Effector CD8-positive, alpha-beta T cell (primary cell): Measurements from ENCODE around the gene MNDA.

Source experiments
- DNase-seq: peaks from one replicate; lab custom pipeline; 2025; lab: John Stamatoyannopoulos, UW
- total RNA-seq, 4 experiments: gene quantifications; one replicate each; lab custom pipeline; 2026; lab: John Stamatoyannopoulos, UW

MNDA gene
- 0.27 to 15.9 (median 5.0) reads per million in 4 experiments for total RNA-seq

DNA sequence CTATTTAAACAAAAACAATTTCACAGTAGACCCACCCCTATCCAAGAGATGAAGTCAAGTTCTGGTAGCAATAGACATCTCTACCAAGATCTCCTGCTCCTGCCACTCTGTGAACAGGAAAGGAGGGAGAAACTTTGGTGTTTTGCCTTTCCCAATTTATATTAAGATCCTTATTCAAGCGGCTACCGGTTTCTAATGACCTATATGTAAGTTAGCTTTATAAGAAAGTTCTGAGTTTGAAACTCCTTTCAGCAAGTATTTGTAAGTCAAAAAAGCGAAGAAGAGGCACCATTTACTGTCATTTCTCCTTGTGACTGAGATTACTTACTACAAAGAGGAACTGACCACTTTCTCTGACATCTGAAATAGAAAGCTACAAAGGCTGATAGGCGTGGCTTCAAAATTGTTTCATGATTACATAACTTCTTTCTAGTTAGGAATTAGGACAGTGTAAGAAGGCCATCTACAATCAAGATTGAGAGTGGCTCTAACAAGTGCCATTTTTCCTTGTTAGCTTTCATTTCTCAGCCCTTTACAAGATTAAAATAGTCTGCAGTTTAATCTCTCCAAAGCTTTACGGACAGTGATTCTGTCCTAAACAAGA, at the start of gene MNDA:
MNDA (plus strand) TSS at position 448 of the 604 bp plus-strand sequence. CDS start 10,803 bp downstream, outside the sequence.
- no peak for DNase-seq

- DNase-seq, result no peak
Observed at GRCh38 chr1:158793604-158794003, 37.5 kb upstream of the MNDA start.

- no peak for DNase-seq
Observed at GRCh38 chr1:158794247-158794646, 36.9 kb upstream of the MNDA start.

DNA sequence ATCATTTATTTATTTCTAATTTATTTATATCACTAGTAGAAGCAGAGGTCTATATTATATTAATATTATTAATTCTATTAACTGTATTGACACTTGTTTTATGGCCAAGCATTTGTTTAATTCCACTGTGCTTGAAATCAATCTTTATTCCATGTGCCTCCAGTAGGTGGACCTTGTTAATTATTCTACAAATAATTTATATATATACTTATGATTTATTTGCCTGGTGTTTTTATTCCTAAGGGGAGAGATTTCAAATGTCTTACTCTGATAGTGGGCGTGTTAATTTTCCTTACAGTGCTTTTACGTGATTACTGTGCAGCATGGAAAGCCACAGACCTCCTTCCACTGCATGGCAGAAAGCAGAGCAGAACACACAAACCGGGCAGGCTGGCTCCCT, 32.6 kb upstream of the MNDA start:
- DNase-seq, result no peak

DNA sequence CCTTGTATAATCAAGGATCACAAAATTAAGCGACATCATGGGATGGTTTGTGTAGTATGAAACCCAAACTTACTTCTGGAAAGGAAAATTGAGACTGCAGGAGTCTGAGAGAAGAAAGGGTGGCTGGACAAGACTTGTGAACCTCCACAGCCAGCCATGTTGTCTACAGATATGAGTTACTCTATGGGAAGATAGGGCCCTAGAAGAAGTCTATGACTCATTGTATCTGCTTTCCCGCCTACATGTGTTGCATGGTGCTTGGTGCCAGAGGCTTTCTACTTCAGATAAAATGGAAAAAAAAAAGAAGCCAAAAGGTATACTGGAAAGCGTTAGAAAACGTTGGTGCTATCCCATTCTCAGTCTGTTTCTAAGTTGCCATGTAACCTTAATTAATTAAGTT, 31.5 kb upstream of the MNDA start:
- DNase-seq, result no peak

- no peak for DNase-seq
Observed at GRCh38 chr1:158800526-158800925, 30.6 kb upstream of the MNDA start.

DNA sequence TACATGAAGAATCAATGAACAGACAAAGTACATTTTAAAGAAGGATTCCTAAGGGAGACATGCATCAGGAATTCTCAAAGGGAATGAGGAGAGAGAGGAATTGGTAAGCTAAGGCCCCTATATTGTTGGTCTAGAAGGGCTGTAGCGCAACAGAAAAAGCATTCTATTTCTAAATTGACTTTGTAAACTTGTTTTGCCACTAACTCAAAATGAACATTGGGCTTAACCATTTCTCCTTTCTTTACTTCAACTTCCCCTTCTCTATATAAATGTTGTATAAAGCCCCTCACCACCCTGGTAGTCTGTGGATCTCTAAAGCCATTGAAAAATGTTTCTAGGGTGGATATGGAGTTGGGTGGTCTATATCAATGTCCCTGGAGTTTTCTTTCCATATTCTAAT, 29.8 kb upstream of the MNDA start:
- no peak for DNase-seq

- no peak for DNase-seq
Observed at GRCh38 chr1:158803678-158804077, 27.5 kb upstream of the MNDA start.

GRCh38 chr1:158806916-158807536, 24.1 kb upstream of the MNDA start:
- no peak for DNase-seq

GRCh38 chr1:158809256-158809655, 21.9 kb upstream of the MNDA start:
- no peak for DNase-seq

- DNase-seq, result no peak
Observed at GRCh38 chr1:158809862-158810261, 21.3 kb upstream of the MNDA start.

- DNase-seq, result no peak
Observed at GRCh38 chr1:158810311-158810710, 20.8 kb upstream of the MNDA start.

DNA sequence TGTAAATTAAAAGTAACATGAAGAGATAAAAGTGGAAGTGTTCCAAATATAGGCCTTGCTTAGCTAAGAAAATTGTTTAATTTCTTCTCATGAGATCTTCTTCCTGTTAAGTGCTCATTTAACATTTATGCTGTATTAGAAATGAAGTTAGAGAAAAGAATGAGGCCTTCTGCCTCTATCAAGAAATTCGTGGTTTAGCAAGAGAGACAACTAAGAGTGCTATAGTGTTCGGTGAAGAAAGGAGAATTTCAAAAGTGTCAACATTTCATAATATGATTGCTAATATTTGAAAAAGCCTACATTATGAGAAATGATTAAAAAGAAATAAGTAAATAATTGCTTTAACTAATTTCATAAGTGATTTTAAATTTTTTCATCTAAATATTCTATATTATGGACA, 18.8 kb upstream of the MNDA start:
- no peak for DNase-seq

- no peak for DNase-seq
Observed at GRCh38 chr1:158813164-158813563, 18.0 kb upstream of the MNDA start.

DNA sequence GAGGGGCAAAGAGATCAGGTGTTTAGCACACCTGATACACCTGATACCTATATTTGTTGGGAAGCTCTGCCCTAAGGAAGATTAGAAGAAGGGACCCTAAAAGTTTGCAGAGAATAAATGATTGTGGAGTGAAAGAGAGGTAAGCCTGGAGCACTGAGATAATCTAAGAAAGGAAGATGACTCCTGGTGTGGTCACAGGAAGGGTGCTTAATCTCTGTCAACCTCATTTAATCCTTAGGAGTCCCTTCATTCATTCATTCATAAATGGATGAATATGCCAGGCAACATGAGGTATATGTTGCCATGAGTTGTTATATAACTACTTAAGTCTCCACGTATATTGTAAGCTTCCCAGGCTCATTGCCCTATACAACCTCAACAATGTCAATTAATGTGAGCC, 16.2 kb upstream of the MNDA start:
- DNase-seq, result no peak

DNA sequence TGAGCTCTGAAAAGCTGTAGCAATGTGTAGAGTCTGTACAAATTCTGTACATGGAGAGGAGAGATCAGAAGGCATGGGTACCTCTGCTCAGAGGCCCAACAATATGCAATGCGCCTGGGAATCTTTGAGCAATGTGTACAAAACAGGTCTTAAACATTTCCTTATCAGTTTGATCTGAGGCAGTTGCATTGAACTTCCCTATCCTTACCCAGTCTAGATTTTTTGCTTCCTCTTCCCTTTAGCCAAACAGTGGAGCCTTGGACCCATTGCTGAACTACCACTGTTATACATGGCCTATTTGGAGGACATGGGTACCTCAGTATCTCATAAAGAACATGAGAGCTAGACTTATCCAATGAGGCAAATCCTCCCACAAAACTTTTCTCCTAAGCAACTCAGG, 12.6 kb upstream of the MNDA start:
- no peak for DNase-seq

GRCh38 chr1:158818975-158819431, 12.1 kb upstream of the MNDA start:
- DNase-seq, result no peak

DNA sequence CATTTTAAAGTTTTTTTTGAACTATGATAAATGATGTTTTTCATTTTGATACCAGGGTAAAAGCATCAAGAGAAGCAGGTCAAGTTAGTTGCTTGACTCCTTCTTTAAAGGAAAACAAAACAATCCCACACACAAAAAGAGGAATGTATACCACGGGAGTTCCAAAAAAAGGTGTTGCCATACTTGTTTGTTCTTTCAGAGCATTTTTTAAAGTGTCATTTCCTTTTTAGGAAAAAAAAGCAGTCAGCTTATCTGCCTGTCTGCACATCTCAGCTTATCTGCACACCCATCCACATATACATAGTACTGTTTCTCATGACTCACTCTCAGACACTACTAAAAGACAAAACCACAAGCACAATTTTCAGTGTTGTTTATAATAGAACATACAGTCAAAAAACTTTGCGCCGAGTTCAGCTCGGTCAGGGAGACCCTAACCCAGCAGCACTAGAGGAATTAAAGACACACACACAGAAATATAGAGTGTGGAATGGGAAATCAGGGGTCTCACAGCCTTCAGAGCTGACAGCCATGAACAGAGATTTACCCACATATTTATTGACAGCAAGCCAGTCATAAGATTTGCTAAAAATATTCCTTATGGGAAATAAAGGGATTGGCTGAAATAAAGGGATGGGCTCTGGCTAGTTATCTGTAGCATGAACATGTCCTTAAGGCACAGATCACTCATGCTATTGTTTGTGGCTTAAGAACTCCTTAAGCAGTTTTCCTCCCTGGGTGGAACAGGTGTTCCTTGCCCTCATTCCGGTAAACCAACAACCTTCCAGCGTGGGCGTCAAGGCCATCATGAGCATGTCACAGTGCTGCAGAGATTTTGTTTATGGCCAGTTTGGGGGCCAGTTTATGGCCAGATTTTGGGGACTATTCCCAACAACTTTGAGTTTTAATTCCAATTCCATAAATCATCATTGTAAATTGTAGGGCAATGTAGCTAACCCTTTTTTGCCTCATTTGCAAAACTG, 11.4 kb upstream of the MNDA start:
- no peak for DNase-seq

- DNase-seq, result no peak
Observed at GRCh38 chr1:158821723-158822122, 9.4 kb upstream of the MNDA start.

- no peak for DNase-seq
Observed at GRCh38 chr1:158830074-158830677, 975 bp upstream of the MNDA start.

GRCh38 chr1:158833264-158833663, 2.1 kb downstream of the MNDA start:
- no peak for DNase-seq

- no peak for DNase-seq
Observed at GRCh38 chr1:158836038-158836437, 4.9 kb downstream of the MNDA start.
